ENCODE data around the gene IL36RN.

GRCh38 chr2:113075600-113075999, 16.6 kb downstream of the IL36RN start:
- TF ChIP-seq, protein P1, sequence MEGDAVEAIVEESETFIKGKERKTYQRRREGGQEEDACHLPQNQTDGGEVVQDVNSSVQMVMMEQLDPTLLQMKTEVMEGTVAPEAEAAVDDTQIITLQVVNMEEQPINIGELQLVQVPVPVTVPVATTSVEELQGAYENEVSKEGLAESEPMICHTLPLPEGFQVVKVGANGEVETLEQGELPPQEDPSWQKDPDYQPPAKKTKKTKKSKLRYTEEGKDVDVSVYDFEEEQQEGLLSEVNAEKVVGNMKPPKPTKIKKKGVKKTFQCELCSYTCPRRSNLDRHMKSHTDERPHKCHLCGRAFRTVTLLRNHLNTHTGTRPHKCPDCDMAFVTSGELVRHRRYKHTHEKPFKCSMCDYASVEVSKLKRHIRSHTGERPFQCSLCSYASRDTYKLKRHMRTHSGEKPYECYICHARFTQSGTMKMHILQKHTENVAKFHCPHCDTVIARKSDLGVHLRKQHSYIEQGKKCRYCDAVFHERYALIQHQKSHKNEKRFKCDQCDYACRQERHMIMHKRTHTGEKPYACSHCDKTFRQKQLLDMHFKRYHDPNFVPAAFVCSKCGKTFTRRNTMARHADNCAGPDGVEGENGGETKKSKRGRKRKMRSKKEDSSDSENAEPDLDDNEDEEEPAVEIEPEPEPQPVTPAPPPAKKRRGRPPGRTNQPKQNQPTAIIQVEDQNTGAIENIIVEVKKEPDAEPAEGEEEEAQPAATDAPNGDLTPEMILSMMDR (IDR thresholded peaks at IDR 0.05), result no peak
- no peak for TF ChIP-seq POLR2AphosphoS5 (IDR thresholded peaks at IDR 0.05; ENCODE audit: insufficient read depth in 1 of 2, low read depth in 1 of 2)
- no peak for TF ChIP-seq POLR2A (IDR thresholded peaks at IDR 0.05)
